ENCODE results near the gene SYNDIG1.

Gene SYNDIG1

DNA sequence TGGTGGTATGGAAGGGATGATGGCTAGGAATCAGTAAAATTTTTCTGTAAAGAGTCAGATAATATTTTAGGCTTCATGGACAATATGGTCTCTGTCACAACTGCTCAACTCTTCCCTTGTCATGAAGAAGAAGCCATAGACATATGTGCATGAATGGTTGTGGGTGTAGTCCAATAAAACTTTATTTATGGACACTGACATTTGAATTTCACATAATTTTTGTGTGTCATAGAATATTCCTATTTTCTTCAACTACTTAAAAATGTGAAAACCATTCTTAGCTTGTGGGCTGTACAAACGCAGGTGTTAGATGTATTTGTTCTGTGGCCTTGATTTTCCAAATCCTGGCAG is 59.9 kb downstream of the SYNDIG1 start:
- no peak for DNase-seq

DNA sequence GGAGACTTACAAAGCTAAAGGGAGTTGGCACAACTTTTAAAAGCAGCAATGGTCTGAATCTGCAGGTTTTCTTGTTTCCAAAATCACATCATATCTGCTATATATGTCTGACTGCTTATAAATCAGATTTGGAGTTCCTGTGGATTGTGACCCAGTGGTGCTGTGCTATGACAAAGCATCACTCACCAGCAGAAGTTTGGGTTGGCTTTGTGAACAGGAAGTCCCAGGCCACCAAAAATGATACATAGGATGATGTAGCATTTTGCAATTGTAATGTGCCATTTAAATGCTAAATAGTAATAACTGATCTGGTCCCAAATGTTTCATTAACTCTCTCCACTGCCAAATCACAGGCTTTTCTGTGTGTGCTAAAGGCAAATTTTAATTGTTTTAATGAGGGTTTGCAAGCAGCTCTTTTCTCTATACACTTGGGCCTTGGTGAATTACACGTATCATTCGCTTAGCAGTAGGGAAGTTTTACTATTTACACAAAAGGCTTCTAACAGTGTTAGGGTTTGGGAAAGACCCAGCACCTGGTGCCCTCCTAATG is 60.8 kb downstream of the SYNDIG1 start:
- no peak for DNase-seq

DNA sequence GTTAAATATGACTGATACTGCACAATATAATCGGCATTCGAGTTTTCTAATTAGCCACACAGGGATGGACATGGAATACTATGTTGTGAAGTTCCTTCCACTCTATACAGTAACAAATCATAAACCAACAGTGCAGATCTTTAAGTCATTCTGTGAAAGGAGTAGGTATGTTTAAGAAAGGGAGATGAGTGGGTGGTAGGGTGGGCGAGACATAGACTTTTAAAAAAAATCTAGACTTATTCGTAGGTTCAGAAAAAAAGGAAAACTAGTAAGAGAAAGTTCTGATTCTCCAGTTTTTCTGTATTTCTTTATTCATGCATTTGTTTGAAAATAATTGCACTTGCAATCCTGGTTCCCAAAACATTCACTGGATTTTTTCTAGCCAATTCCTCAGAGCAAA is 61.8 kb downstream of the SYNDIG1 start:
- DNase-seq, result no peak

DNA sequence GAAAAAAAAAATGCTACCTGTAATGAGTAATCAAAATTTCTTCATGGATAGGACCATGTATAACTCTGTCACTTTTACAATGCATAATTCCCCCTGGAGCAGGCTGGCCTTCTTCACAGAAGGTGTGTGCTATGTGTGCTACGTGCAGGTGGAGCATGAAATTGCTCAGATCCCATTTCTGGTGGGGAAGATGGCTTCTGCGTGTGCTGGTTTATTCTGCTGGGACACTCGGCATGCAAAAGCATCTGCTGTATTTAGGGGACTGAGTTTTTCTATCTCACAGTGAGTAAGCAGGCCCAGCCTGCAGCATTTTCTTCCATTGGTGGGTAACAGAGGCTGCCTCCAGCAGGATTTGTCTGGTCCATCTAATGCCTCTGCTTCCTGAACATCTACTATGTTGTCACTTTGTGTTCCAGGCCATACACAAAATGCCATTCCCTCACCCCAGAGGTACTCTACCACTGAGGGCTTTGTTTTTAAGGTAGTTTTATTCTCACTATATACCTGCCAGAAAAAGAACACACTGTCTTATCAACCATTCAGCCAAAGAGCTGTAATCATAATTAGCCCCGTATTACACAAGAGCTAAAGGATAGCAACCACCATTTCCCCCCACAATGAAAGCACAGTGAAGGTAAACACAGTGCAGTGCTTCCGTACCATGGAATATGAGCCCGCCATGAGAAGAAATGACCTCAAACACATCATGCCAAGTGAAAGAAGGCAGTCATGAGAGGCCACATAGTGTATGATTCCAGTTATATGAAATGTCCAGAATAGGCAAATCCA is 62.4 kb downstream of the SYNDIG1 start:
- DNase-seq, result no peak

DNA sequence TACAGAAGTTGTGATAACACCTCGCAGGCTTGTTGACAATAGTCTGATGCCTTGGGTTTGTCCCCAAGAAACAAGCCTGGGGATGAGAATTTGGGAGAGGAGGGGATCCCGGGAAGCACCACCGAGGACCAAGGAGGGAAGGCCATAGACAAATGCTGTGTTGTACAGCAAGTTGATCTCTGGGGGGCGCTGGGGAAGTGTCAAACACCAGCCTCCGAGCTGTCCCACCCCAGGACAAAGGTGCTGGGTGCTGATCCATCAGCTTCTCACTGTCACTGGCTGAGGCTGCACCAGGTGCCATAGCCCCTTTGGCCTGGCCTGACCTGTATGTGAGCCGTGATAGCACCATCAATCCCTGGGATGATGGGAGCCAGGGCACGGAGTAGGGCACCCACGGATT is 64.0 kb downstream of the SYNDIG1 start:
- DNase-seq, result no peak

DNA sequence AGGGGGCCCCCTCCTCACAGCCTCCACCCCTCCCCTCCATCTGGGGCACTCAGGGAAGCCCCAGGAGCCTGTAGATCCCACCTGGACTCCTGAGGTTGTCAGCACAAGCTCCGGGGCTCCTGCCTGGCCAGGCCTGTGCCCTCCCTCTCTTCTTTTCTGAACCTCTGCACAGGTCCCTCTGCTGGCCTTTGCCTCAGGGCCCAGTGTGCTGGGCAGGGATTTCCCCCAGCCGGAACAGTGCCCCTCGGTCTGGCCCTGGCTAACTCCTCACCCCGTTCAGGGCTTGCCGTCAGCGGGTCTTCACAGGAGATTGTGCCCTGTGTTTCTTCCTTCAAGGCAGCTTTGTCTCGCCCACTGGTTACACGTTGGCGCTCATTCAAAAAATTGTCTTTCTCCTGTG is 64.9 kb downstream of the SYNDIG1 start:
- DNase-seq, result no peak

DNA sequence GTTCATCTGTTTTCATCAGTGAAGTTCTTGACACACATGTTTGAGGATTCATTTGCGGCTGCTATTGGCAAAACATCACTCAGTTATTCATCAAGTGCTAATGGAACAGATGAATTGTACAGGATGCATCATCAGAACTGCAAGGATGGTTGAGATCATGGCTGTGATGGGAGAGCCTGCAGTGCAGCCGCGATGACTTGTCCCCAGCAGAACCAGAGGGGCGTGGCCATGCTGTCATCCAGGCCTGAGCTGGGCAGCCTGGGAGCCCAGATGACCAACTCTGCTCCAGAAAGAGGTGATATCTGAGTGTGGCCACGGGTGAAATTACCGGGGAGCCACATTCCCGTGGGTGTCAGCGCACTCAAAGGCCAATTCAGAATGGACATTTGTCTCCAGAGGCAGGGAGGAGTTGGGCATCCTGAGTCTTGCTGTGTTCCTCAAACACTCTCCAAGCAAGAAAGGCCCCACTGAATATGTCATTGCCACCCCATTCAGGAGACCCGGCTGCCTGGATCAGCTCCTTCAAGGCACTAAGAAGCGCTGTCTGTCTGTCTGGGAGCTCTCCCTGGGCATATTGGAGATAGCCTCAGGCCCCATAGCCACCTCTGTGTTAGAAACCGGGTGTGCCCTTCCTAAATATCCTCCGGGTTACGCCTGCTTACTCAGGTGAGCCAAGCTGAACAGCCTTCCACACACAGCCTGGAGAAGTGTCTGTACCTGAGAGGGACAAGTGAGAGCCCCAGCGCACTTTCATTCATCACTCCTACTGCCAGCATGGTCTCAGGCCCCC is 66.7 kb downstream of the SYNDIG1 start:
- DNase-seq, result no peak

DNA sequence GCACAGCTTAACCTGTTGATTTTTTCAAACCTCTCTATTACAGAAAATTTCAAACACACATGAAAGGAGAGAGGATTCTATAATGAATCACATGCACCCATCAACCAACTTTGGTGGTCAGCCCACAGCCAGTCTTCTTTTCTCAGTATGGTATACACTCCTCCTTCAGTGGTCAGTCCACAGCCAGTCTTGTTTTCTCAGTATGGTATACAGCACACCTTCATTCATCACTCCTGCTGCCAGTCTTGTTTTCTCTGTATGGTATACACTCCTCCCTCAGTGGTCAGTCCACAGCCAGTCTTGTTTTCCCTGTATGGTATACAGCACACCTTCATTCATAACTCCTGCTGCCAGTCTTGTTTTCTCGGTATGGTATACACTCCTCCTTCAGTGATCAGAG is 67.8 kb downstream of the SYNDIG1 start:
- no peak for DNase-seq

DNA sequence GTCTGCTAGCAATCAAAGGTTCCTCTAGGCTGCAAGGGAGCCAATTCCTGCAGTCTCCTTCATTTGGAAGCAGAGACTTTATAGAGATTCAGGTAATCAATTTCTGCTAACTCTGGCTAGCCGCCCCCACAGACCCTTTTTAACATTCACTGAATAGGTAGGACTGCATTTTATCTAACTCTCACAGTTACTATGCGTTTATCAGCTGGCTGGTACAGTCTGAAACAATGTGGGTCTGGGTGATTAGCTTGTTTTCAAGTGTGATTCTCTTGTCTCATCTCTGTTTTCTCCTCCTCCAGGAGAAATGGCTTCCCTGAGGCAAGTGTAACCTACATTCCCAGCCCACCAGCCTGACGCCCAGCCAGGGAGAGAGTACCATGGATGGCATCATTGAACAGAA is 73.3 kb downstream of the SYNDIG1 start:
- no peak for DNase-seq

DNA sequence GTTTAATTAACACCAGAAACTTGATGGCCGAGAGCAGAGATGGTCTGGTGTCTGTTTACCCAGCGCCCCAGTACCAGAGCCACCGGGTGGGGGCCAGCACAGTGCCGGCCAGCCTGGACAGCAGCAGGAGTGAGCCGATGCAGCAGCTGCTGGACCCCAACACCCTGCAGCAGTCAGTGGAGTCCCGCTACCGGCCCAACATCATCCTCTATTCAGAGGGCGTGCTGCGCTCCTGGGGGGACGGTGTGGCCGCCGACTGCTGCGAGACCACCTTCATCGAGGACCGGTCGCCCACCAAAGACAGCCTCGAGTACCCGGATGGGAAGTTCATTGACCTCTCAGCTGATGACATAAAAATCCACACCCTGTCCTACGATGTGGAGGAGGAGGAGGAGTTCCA is 73.7 kb downstream of the SYNDIG1 start:
- no peak for DNase-seq

DNA sequence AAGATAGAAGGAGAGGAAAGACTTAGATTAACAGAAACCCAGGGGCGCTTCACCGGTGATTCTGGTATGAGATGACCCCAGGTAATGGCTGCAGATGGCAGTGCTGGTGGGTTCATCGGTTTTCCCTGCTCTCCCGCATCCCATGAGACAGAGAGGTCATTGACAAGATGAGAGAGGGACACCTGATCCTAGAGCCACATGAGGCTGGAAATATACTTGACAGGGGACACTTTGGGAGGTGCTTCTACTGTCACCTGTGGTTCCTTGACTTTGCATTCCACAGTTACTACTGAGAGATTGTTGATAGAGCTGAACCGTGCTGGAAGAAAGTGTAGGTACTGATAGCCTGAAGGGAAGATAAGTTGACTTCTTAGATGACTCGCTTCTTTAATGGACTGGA is 74.3 kb downstream of the SYNDIG1 start:
- DNase-seq, result no peak

DNA sequence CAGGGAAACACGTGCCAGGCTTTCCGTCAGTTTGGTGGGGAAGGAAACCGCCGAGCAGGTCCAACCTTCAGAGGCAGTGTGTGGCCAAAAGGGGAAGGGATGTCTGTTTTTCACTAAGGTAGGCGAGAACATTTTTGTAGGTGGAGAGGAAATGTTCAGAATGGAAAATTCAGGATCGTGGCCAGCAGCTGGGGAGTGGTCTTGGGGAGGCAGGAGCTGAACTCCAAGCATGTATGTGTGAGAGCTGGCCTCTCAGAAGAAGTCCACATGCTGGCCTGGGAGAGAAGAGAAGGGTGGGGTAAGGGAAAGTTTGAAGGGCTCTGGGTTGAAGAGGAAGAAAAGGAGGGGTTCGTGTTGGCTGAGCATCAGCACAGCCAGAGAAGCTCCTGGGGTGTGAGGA is 74.9 kb downstream of the SYNDIG1 start:
- no peak for DNase-seq

DNA sequence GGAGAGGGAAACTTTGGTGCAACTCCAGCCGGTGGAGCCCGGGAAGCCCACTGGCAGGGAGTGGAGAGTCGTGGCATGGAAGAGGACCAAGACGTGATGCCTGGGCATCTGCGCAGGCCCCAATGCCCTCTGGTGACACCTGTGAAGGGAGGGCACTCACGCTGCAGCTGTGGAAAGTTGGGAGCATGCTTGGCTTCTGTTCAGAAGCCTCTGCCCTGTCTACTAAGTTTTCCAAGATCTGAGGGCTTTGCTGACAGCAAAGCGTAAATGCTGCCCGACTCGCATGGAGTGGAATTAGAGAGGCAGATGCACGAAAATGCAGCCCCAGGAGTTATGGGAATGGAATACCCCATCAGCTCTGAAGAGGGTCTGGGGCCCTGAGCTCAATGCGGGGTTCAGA is 75.7 kb downstream of the SYNDIG1 start:
- DNase-seq, result no peak

DNA sequence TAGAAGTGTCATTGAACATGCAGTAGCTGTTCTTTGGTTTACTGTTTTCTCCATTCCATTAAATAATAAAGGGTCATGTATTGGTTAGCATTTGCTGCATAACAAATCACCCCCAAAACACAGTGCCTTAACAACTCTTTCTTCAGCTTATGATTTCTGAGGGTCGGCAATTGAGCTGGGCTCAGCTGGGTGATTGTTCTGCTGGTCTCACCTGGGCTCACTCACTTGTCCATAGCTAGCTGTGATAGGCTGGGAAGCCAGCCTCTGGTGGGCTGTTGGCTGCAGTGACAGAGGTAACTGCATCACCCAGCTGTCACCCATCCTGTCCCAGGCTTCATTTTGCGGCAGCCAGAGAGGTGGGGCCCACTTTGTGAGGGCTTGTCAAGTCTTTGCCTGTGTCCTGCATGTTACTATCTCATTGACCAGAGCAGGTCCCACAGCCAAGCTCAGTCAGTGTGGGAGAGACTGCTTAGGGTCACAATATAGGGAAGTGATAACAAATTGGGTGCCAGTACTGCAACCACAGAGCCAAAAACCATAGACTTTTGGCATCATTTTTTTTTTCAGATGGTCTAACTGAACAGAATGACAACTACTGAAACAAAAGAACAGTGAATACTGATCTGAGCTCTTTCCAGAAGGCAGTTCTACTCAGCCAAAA is 76.9 kb downstream of the SYNDIG1 start:
- no peak for DNase-seq

DNA sequence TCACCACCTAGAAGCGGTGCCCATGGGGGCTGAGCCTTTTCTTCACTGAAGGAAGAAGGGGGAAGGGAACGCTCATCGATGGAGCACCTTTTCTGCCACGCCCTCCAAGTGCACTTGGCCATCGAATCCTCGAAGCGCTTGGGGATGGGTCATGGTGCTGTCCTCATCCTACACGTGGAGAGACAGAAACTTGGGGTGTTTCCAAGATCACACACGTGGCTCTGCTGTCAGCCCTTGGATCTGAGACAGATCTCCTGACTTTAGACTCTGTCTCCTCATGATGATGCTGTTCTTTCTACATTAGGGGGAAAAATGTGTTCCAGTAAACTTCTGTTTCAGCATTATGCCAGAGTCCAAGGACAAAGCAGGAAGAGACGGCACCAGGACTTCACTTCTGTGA is 78.5 kb downstream of the SYNDIG1 start:
- DNase-seq, result no peak

DNA sequence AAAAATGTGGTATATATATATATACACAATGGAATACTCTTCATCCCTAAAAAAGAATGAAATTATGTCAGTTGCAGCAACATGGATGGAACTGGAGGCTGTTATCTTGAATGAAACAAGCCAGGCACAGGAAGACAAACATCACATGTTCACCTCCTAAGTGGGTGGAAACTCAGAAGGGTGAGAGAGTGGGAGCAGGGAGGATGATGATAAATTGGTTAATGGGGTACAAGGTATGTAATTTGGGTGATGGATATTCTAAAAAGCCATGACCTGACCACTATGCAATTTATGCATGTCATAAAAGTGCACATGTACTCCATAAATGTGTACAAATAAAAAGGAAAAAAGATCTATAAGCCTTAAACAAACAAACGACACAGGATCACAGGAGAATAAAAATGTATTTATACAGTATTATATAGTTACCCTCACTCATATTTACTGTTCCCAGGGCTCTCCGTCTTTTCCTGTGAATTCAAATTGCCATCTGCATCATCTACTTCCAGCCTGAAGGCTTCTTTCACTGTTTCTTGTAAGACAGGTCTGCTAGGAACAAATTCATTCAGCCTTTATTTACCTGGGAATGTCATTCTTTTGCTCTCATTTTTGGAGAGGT is 89.8 kb downstream of the SYNDIG1 start:
- no peak for DNase-seq

DNA sequence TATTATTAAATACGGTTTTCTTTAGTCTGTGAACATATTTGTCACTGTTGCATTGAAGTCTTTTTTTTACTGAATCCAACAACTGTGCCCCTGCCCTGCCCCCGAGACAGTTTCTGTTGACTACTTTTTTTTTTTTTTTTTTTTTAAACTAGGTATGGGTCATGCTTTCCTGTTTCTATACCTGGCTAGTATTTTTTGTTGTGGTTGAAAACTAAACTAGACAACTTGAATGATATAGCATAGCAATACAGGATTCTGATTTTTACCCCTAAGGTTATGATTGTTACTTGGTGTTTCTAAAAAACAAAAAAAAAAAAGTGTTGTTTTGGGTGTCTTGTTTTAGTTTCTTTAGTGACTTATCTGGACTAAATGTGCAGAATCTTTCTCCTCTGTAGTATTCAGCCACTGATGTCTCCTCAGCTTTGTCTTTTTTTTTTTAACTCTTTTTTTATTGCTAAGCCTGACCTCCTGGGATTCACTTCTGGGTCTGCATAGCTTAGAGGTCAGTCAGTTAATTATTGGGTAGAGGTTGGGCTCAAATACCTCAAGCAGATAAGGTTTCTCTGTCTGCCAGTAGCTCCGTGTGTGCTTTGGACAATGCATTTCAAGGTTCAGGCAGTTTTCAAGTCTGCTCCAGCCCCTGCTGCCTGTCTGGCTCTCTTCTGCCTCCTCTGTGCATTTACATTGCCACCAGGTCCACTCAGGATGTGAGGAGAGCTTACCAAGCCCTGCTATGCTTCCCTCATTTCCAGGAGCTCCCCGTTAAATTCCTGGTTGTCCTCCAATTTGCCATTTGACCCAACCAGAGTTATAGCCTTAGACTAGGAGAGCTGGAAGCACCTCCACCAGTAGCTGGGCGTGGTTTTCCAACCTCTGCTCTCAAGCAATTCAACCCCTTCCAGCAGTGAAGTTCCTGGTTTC is 91.4 kb downstream of the SYNDIG1 start:
- no peak for DNase-seq

DNA sequence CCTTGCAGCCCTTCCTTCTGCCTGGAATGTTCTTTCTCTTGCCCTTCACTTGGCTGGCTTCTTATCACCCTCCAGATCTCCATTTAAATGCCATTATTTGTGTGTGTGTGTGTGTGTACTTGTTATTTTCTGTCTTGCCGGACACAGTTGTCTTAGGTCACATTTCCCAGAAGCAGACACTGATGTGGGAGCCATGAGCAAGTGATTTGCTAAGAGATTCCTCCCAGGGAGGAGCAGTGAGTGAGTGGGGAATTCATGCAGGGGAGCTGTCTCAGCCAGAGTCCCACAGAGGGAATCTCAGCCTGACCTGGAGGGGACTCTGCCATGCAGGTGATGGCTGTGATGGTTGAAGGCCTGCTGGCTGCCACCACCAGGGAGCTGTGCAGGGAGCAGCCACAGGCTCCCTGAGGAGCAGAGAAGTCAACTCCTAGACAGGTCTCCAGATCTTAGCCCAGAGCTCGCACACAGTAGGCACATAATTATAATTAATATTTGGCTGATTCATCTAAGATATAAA is 96.5 kb downstream of the SYNDIG1 start:
- no peak for DNase-seq

DNA sequence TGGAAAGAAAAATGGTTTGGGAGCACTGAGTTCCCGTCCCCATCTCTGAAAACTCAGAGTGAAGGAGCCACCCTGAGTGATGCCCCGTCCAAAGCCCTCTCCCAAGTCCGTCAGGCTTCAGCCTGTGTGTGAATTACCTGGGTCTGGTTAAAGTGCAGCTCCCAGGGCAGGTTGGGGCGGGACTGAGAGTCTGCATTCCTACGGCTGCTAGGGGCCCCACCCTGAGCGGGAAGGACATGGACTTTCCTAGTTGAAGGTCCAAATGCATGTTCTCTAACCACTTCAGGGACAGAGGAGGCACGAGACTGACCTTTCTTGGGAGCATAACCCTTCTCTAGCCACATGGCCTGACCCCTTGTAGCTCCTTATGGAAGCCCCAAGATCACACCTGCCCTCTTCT is 97.2 kb downstream of the SYNDIG1 start:
- DNase-seq, result no peak

DNA sequence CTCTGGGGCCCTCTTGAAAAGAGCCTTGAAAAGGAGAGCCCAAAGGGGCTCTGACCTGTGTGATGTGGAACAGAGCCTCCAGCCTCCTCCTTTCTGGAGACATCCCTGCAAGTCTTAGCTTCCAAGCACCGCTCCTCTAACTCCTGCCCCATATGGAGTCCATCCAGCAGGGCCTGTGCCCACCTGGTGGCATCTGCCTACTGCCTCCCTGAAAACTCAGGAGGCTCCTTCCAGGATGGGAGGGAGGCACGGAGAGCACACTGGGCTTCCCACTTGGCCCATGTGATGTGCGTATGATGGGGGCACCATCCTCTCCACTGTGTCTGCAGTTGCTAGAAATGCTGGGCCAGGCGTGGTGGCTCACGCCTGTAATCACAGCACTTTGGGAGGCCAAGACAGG is 98.1 kb downstream of the SYNDIG1 start:
- no peak for DNase-seq

DNA sequence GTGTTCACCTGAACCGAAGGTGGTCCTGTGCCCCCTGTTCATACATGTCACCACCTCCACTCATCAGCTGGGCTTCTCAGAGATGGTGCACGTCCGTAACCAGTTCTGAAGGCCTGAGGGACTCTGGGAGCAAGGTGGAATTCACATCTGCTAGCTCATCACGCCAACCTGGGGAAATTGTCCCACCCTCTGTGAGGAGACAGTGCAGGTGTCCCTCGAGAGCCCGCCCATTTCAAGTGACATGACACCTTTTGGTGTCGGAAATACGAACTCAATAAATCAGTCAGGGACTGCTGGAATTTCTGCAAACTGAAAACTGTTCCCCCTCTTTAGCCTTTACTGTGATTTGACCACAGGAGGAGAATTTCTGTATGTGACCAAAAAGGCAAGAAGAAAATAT is 99.4 kb downstream of the SYNDIG1 start:
- no peak for DNase-seq

DNA sequence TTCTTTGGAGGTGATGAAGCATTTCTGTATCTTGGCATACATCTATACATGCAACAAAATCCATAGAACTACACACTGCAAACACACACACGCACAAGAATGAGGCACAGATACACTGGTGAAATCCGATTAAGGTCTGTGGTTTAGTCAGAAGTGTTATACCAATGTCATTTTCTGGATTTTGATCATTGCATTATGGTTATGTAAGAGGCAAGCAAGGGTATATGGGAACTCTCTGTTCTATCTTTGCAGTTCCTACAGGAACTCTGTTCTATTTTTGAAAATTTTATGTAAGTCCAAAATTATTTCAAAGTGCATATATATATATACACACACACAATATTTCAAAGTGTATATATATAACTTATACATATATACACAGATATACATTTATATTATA is 101.7 kb downstream of the SYNDIG1 start:
- DNase-seq, result no peak

All from amniotic stem cell (primary cell).